Measurements from ENCODE around the gene CDR2L. TPM values are rescaled to one million over a fixed set of nuclear protein-coding genes. Genes with fewer than 3 reads are reported as not detected.

CDR2L gene
- polyA plus RNA-seq, 2 of the 4 experiments (the other 2 are of a cell fraction), result 18.5 to 34.0 TPM

- TF ChIP-seq REST (IDR thresholded peaks at IDR 0.05) (no peak), ZC3H11A (IDR thresholded peaks at IDR 0.05) (no peak)
These were observed 32.6 kb upstream of the CDR2L start (continued) for GRCh38 chr17:74954665-74955421.

DNA sequence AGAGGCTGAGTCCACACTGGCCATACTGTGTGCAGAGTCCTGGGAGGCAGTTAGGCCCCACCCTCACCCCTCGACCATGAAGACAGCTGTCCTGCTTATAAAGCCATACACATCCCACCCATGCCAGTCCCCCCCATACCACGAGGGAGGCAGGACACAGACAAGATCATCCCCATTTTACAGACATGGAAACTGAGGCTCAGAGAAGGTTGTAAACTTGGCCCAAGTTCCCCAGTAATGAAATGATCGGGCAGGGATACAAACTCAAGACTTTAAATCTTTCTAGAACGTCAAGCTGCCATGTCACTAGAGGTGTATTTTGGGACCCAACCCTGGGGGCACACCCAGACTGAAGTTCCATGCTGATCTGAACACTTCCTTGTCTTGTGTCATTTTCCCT, 31.3 kb upstream of the CDR2L start:
- no peak for FAIRE-seq
- Histone ChIP-seq H3K4me2 (no peak overlapping the region), H3K4me3 (no peak overlapping the region), H3K4me1 (peaks cover 24% of the 10 kb centered on the region), H3K9me3 (no peaks in the 10 kb centered on the region), H3K27ac (no peak overlapping the region)
- TF ChIP-seq HOXB5 (CRISPR knock-in tag; IDR thresholded peaks at IDR 0.05) (no peak), HMGXB4 (CRISPR knock-in tag; IDR thresholded peaks at IDR 0.05; ENCODE audit: borderline replicate concordance) (no peak), KDM1A (IDR thresholded peaks at IDR 0.05; ENCODE audit: low read depth) (no peak)
- POLR2A ChIA-PET, result interaction anchor here (1.3 kb wide), 1 partner anchor 83 kb away, joined by 7 read pairs; the partner anchor contains the start of gene FDXR
- CTCF ChIA-PET, result interaction anchor here (0.6 to 42.3 kb wide), 10 partner anchors 19 to 246 kb away, joined by 3 to 1448 read pairs (median 36); partner anchors contain the start of genes CDR2L, HID1, MRPL58 and OTOP2
- ATAC-seq, result no peak
- 60% methylated on average over 4 of the region's 4 CpGs for WGBS (ENCODE audit: missing lambda C conversion rate)
- DNase-seq (ENCODE audit: low read depth in 1 of 2, low spot score in 1 of 2), result no peak

GRCh38 chr17:74957935-74958740, 29.3 kb upstream of the CDR2L start:
- TF ChIP-seq E2F6 (IDR thresholded peaks at IDR 0.05; ENCODE audit: borderline replicate concordance, low read depth), result no peak
- no peak for TF ChIP-seq ZC3H11A (IDR thresholded peaks at IDR 0.05)
- TF ChIP-seq EHMT2 (IDR thresholded peaks at IDR 0.05; ENCODE audit: low read depth), result no peak
- peak; percentile 92 for TF ChIP-seq CTCF (IDR thresholded peaks at IDR 0.05)
- TF ChIP-seq JUN (IDR thresholded peaks at IDR 0.05), result 0 out of 5 replicates have a peak, but pooled peaks of 1 of the 2 experiments have one; percentile 22
- TF ChIP-seq ESRRA (IDR thresholded peaks at IDR 0.05; ENCODE audit: borderline replicate concordance, low read length), result no peak
- TF ChIP-seq ZFP36 (IDR thresholded peaks at IDR 0.05; ENCODE audit: borderline replicate concordance, partially characterized antibody), result no peak
- no peak for TF ChIP-seq ZSCAN20 (CRISPR knock-in tag; IDR thresholded peaks at IDR 0.05)
- no peak for TF ChIP-seq EP300 (IDR thresholded peaks at IDR 0.05)
- no peak for TF ChIP-seq ZNF302 (CRISPR knock-in tag; IDR thresholded peaks at IDR 0.05)
- TF ChIP-seq SMC3 (IDR thresholded peaks at IDR 0.05), result peak; percentile 93
- no peak for TF ChIP-seq HEYL (CRISPR knock-in tag; IDR thresholded peaks at IDR 0.05)
- TF ChIP-seq MYC (IDR thresholded peaks at IDR 0.05; ENCODE audit: borderline replicate concordance, low read length), result no peak
- peak; percentile 83 to 92 for TF ChIP-seq RAD21 (conservative IDR thresholded peaks at IDR 0.05 in 1 of 2, IDR thresholded peaks at IDR 0.05 in 1 of 2)
- TF ChIP-seq MAX (IDR thresholded peaks at IDR 0.05), result peak; percentile 36; the same call in 1 of the 2 replicates
- WGBS (ENCODE audit: missing lambda C conversion rate), result 52% methylated on average over 26 of the region's 33 CpGs
- FAIRE-seq, result no peak
- peak; percentile 63 to 91 for DNase-seq (ENCODE audit: low read depth in 1 of 2, low spot score in 1 of 2)
- Histone ChIP-seq H3K4me1 (peaks cover 21% of the 10 kb centered on the region), H3K9me3 (no peaks in the 10 kb centered on the region), H3K4me3 (no peak overlapping the region), H3K4me2 (no peak overlapping the region), H3K27ac (no peak overlapping the region)
- ChIA-PET POLR2A (interaction anchor here (1.0 to 1.1 kb wide), 3 partner anchors 9 to 115 kb away, joined by 3 to 5 read pairs (median 4); partner anchors contain the start of gene FDXR), CTCF (interaction anchor here (0.6 to 42.3 kb wide), 52 partner anchors 9 to 1625 kb away, joined by 3 to 1448 read pairs (median 5); partner anchors contain the start of genes CDR2L, FDXR, HID1 and MIF4GD)
- ATAC-seq, result peak; percentile 23 to 66; a peak in 3 of 6 replicates

Measured in A549 (cell line).